ENCODE results near the gene ASB2.

Gene ASB2

DNA sequence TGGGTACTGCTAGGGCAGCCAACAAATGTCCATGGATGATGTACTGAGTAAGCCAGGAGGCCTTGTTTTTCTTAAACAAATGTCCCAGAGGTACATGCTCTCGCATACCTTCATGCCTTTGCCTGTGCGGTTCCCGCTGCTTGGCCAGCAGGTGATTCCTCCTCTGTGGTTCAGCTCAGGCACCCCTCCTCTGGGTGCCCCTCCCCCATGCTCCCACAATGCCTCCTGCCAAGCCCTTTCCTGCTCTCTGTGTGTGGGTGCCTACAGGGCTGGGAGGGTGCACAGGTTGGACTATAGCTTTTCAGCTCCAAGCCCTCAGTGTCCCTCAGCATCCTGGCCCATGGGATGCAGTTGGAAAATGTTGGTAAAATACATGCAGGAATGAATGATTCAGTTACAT is 23.5 kb downstream of the ASB2 start:
- in situ Hi-C loops (cut with HindIII; ENCODE audit: low sequenced_read_pairs), result no loop called here

- in situ Hi-C loops (cut with HindIII; ENCODE audit: low sequenced_read_pairs), result no loop called here
Observed at GRCh38 chr14:93951635-93952540, 24.5 kb downstream of the ASB2 start.

DNA sequence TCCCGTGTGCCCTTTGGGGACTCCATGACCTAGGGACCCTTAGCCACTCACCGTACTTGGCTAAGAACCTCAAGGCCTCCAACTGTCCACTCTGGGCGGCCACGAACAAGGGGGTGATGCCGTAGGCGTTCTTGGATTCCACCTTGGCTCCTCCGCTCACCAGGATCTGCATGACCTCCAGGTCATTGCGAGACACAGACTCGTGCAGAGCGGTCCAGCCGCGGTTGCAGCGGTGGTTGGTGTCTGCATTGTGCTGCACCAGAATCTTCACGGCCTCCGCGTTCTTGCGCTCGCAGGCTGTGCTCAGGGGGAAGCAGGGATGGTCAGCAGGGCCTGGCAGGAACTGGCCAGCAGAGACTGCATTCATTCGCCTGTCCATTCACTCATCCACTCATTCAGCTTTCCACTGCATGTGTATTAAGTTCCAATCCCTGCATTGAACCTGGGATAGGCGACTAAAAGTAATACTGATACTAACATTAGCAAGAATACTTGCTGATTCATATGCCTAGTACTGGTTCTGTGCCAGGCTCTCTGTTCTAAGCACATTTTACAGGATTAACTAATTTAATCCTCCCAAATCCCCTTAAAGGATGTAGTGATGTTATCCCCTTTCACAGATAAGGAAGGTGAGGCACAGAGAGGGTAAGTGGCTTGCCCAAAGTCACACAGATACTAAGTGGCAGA is 25.3 kb downstream of the ASB2 start:
- in situ Hi-C loops (cut with HindIII; ENCODE audit: low sequenced_read_pairs), result no loop called here

DNA sequence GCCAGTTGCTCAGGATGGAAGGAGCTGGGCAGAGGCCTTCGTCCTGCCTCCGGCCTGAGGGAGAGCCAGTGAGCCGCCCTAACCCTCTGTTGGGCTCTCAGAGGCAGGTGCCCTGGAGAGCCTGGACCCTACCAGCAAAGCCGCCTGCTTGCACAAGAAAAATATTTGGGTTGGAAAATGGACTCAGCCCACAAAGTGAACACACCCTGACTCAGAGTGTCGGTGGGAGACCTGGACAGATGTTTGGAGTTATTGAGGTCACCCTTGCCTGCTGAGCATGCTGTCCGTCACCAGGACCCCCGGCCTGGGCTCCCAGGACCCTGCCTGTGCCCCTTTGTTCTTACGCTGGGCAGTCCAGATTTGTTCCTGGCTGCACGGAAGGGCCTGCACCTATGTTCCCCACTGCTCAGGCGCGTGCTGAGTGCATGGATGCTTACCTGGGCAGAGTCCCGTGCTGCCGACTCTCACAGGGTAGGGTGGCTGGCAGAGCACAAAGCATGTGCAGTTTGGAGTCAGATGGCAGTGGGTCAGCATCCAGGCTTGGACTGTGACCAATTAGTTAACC is 26.8 kb downstream of the ASB2 start:
- in situ Hi-C loops (cut with HindIII; ENCODE audit: low sequenced_read_pairs), result no loop called here

GRCh38 chr14:93947282-93947681 is 29.1 kb downstream of the ASB2 start:
- in situ Hi-C loops (cut with HindIII; ENCODE audit: low sequenced_read_pairs), result no loop called here

GRCh38 chr14:93946541-93947090 is 29.8 kb downstream of the ASB2 start:
- in situ Hi-C loops (cut with HindIII; ENCODE audit: low sequenced_read_pairs), result no loop called here

DNA sequence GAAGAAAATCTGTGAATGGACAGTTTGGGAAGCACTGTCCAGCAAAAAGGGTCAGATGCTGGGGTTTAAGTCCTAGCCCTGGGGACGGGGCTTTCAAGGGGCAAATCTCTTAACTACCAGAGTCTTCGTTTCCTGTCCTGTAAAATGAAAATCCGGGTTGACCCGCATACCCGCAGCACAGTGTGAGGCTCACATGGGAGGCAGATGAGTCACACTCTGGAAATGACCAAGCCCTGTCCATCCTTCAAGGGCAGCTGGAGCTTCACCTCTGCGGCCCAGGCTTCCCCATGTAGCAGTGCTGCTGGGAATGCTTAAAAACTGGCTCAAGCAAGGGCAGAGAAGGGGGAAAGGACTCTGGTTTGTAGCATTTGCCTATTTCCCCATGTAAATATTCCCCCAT is 30.3 kb downstream of the ASB2 start:
- in situ Hi-C loops (cut with HindIII; ENCODE audit: low sequenced_read_pairs), result no loop called here

- in situ Hi-C loops (cut with HindIII; ENCODE audit: low sequenced_read_pairs), result no loop called here
Observed at GRCh38 chr14:93945070-93945399, 31.3 kb downstream of the ASB2 start.

GRCh38 chr14:93944348-93945069 is 31.9 kb downstream of the ASB2 start:
- in situ Hi-C loops (cut with HindIII; ENCODE audit: low sequenced_read_pairs), result no loop called here

GRCh38 chr14:93943930-93944329 is 32.4 kb downstream of the ASB2 start:
- in situ Hi-C loops (cut with HindIII; ENCODE audit: low sequenced_read_pairs), result no loop called here

DNA sequence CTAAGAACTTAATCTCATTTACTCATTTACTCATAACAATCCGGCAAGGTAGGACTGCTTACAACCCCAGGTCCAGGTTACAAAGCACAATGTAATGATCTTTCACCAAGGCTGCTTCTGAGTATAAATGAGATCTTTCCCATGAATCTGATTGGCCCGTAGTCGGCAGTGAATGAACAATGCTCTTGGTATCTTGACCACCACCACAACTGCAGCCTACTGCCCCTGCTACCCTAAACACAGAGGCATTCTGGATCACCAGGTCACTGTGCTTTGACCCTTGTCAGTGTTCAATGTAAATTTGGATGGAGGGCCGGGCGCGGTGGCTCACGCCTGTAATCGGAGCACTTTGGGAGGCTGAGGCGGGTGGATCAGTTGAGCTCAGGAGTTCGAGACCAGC is 33.3 kb downstream of the ASB2 start:
- in situ Hi-C loops (cut with HindIII; ENCODE audit: low sequenced_read_pairs), result no loop called here

GRCh38 chr14:93941293-93941910 is 35.0 kb downstream of the ASB2 start:
- in situ Hi-C loops (cut with HindIII; ENCODE audit: low sequenced_read_pairs), result no loop called here

DNA sequence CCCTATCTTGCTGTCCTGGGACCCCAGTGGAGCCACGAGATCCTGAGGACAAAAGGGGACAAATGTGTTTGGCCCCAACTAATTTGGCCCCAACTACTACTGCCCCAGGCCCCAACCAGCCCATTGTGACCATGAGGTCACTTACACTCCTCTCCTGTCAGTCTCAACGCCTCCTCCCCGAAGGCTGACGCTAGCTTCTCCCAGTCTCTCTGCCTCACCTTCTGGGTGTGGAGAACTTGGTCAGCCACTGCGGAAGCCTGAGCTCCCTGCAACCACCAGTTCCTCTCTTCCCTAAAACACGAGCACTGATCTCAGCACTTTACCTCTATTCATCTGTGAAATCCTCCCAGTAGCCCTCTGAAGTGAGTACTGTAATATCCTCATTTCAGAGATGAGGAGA is 35.9 kb downstream of the ASB2 start:
- in situ Hi-C loops (cut with HindIII; ENCODE audit: low sequenced_read_pairs), result no loop called here

- in situ Hi-C loops (cut with HindIII; ENCODE audit: low sequenced_read_pairs), result no loop called here
Observed at GRCh38 chr14:93939304-93940229, 36.8 kb downstream of the ASB2 start.

GRCh38 chr14:93938751-93939303 is 37.5 kb downstream of the ASB2 start:
- in situ Hi-C loops (cut with HindIII; ENCODE audit: low sequenced_read_pairs), result no loop called here

DNA sequence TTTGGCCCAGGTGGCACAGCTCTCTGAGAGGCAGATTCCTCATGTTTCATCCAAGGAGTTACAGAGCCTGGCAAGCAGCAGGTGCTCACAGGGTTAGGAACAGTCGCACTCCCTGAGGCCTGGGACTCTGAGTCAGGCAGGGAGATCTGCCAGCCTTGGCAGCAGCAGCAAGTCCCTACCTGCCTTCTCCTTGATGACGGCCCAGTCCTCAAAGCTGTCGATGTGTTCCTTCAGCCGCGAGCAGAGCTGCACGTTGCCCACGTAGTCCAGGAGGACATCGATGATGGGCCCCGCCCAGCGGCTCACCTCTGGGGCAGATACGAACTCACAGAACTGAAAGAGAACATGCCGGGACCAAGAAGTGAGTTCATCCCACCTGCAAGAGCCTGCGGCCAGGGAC is 38.9 kb downstream of the ASB2 start:
- in situ Hi-C loops (cut with HindIII; ENCODE audit: low sequenced_read_pairs), result no loop called here

GRCh38 chr14:93936926-93937325 is 39.4 kb downstream of the ASB2 start:
- in situ Hi-C loops (cut with HindIII; ENCODE audit: low sequenced_read_pairs), result no loop called here

- in situ Hi-C loops (cut with HindIII; ENCODE audit: low sequenced_read_pairs), result no loop called here
Observed at GRCh38 chr14:93936245-93936644, 40.1 kb downstream of the ASB2 start.

DNA sequence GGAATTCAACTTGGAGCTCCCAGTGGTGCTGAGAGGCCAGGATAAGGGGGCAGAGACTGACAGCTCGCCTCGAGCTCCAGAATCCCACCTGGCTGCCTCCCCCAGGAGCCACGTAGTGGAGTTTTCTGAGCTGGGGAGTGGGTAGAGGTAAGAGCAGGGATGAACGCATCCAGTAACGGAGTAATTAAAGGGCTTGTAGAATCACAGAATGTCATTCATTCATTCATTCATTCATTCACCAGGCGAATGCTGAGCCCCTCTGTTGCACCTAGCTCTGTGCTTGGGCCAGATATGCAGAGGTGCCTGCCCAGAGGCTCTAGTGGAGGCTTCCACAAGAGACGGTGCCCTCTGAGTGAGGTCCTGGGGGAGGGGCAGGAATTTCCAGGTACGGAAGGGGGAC is 41.2 kb downstream of the ASB2 start:
- in situ Hi-C loops (cut with HindIII; ENCODE audit: low sequenced_read_pairs), result no loop called here

All from DLD1 (cell line).